ENCODE measurements around the gene GSTT2B. TPM values are rescaled to one million over a fixed set of nuclear protein-coding genes. Genes with fewer than 3 reads are reported as not detected.

The GSTT2B gene
- total RNA-seq, 1 donor from 2014 or later, result 3.7 TPM

DNA sequence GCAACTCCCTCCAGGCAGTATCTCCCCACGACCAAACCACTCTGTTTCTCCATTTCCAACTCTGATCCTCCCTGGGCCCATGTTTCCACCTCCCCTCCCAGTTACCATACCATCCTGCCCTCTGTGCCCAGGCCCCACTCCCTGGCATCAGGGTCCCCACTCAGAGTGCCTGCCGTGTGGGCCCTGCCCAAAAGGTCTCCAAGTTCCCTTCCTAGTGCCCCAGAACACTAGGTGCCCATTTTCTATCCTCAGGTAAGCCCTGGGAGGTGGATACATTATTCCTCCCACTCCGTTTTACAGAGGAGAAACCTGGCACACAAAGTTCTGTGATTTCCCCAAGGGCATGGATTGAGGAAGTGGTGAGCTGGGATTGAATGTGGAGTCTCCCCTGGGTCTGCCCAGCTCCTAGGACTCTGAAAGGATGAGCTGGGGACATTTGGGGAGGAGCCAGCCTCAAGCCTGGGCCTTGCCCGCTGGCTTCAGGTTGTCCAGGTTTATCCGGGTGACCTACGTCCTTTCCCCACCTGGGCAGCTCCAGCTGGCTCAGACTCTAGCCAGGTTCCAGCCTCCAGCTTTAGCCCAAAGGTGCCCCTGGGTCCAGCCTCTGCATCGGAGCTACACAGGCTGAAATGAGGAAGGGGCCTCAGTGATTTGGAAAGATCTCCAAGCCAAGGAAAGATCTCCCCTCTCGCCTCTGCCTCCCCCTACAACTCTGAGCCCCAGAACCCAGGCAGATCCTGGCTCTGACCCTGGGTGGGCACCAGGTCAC is 46.4 kb upstream of the GSTT2B start:
- Mint-ChIP-seq H3K36me3 (no peaks in the 10 kb centered on the region), H3K27me3 (ENCODE audit: low read depth) (no peaks in the 10 kb centered on the region), H3K27ac (no peak overlapping the region), H3K4me3 (no peak overlapping the region), H3K4me1 (peaks cover 10% of the 10 kb centered on the region), H3K9me3 (no peaks in the 10 kb centered on the region)
- no peak for DNase-seq (ENCODE audit: low spot score in 2 of 2, unreplicated experiment in 2 of 2)
- TF ChIP-seq, protein P1, sequence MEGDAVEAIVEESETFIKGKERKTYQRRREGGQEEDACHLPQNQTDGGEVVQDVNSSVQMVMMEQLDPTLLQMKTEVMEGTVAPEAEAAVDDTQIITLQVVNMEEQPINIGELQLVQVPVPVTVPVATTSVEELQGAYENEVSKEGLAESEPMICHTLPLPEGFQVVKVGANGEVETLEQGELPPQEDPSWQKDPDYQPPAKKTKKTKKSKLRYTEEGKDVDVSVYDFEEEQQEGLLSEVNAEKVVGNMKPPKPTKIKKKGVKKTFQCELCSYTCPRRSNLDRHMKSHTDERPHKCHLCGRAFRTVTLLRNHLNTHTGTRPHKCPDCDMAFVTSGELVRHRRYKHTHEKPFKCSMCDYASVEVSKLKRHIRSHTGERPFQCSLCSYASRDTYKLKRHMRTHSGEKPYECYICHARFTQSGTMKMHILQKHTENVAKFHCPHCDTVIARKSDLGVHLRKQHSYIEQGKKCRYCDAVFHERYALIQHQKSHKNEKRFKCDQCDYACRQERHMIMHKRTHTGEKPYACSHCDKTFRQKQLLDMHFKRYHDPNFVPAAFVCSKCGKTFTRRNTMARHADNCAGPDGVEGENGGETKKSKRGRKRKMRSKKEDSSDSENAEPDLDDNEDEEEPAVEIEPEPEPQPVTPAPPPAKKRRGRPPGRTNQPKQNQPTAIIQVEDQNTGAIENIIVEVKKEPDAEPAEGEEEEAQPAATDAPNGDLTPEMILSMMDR (IDR thresholded peaks at IDR 0.05; ENCODE audit: unreplicated experiment), result no peak

DNA sequence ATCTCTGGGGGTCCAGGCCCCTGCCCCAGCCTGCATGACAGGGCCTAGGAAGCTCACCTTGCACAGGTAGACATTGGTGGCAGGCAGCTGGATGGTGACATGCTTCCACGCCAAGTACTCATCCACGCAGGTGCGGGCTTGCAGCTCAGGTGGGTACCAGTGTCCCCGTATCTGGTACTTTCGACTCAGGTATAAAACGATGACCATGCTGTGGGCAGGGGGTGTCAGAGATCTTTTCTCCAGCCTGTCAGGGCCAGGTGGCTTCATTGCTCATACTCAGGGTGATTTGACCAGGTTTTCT is 45.9 kb upstream of the GSTT2B start:
- Mint-ChIP-seq H3K27ac (no peak overlapping the region), H3K9me3 (no peaks in the 10 kb centered on the region), H3K4me1 (peaks cover 6% of the 10 kb centered on the region), H3K36me3 (no peaks in the 10 kb centered on the region), H3K4me3 (no peak overlapping the region), H3K27me3 (ENCODE audit: low read depth) (no peaks in the 10 kb centered on the region)
- no peak for DNase-seq (ENCODE audit: low spot score in 2 of 2, unreplicated experiment in 2 of 2)
- TF ChIP-seq, protein P1 (IDR thresholded peaks at IDR 0.05; ENCODE audit: unreplicated experiment), result no peak

DNA sequence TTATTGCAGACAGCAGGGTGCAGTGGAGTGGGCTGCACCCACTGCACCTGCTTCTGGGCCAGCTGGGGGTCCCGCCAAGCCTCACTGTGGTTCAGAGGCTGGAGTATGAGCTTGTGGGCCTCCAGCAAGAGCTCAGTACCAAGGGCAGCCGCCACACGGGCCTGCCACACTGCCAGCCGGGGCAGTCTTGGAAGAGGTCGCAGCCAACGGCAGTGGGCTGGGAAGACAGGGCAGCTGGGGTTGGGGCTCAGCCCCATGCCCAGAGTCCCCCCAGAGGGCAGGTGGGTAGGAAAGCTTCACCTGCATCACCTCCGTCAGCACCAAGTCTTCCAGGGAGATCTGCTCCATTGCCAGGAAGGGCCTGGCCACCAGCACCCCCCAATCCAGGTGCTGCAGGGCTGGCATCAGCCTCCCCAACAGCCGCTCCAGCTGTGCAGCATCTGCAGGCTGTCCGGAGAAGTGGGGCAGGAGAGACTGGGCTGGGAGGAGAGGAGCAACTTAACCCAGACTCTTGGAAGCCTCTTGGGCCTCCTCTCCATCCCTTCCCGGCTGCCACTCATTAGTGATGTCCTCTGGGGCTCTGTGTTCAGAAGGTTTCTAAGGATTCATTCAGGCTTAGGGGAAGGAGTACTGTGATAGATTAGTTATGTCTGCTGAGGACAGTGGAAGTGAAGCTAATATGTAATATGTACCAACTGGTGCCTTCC is 45.4 kb upstream of the GSTT2B start:
- DNase-seq (ENCODE audit: low spot score in 2 of 2, unreplicated experiment in 2 of 2), result no peak
- Mint-ChIP-seq H3K4me3 (no peak overlapping the region), H3K4me1 (peaks cover 4% of the 10 kb centered on the region), H3K27ac (no peak overlapping the region), H3K36me3 (no peaks in the 10 kb centered on the region), H3K27me3 (ENCODE audit: low read depth) (no peaks in the 10 kb centered on the region), H3K9me3 (no peaks in the 10 kb centered on the region)
- TF ChIP-seq, protein P1 (IDR thresholded peaks at IDR 0.05; ENCODE audit: unreplicated experiment), result no peak

DNA sequence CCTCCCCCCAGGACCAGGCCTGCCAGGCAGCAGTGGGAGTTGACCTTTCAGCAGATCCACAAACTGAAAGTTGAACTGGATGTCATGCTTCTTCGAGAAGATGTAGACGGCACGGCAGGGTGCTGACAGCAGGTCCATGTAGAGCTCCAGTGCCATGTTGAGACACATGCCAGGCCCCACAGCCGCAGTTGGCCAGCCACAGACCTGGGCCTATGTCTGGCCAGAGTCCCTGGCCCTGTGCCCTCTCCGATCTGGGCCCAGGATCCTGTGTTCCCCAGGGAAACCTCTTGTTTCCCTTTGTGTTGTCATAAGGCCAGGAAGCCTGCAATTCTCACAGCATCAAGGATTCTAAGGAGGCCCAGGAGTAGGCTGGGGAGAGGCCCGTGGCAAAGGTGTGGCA is 44.2 kb upstream of the GSTT2B start, which contains the start of gene GSTT4:
TSS of gene GSTT4 (minus strand) at position 253 of the 400 bp plus-strand sequence. CDS start at position 156, 97 bp downstream.
- TF ChIP-seq, protein P1 (IDR thresholded peaks at IDR 0.05; ENCODE audit: unreplicated experiment), result no peak
- no peak within 1 kb of the TSS for H3K4me3 Mint-ChIP-seq
- H3K4me1 Mint-ChIP-seq, result no peaks in the 10 kb centered on the region
- H3K36me3 Mint-ChIP-seq, result no peaks in the 10 kb centered on the region
- H3K27ac Mint-ChIP-seq, result no peak within 1 kb of the TSS
- no peak for DNase-seq (ENCODE audit: low spot score in 2 of 2, unreplicated experiment in 2 of 2)
- no peaks in the 10 kb centered on the region for H3K27me3 Mint-ChIP-seq (ENCODE audit: low read depth)
- no peaks in the 10 kb centered on the region for H3K9me3 Mint-ChIP-seq

DNA sequence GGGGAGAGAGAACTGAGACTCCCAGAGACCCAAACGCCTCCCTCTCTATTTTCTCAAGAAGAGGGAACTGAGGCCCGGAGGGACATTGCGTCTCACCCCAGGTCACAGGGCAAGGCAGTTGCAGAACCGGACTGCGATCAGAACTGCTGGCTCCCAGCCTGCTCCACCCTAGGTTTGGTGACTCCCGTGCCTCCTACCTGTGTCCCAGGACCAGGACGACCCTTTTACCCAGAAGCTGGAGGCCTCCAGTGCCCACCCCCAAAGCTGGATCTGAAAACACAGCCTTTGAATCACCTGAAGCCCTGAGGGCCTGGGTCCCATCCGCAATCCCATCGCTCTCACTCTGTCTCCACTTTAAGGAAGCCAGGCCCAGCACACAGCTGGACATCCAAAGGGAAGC is 42.9 kb upstream of the GSTT2B start:
- Mint-ChIP-seq H3K27me3 (ENCODE audit: low read depth) (no peaks in the 10 kb centered on the region), H3K9me3 (no peaks in the 10 kb centered on the region), H3K4me3 (no peak overlapping the region), H3K4me1 (no peaks in the 10 kb centered on the region), H3K27ac (no peak overlapping the region), H3K36me3 (no peaks in the 10 kb centered on the region)
- TF ChIP-seq, protein P1 (IDR thresholded peaks at IDR 0.05; ENCODE audit: unreplicated experiment), result no peak
- DNase-seq (ENCODE audit: low spot score in 2 of 2, unreplicated experiment in 2 of 2), result no peak

Measured in mesothelial cell of epicardium (in vitro differentiated cells).